ENCODE data around the gene TMEFF2. TPM values are rescaled to one million over a fixed set of nuclear protein-coding genes. Genes with fewer than 3 reads are reported as not detected.

TMEFF2 gene
- total and polyA plus RNA-seq, 2 of the 8 experiments (the other 6 are each of a cell fraction or from before 2014, with no cell fraction given), result 0.91 to 3.7 TPM

GRCh38 chr2:192082121-192082520 lies 112.6 kb downstream of the TMEFF2 start:
- no peaks in the 10 kb centered on the region for H3K79me2 ChIP-seq (ENCODE audit: control insufficient read depth in 1 of 2, insufficient read depth in 2 of 2, low read length in 2 of 2)
- H3K18ac ChIP-seq (ENCODE audit: extremely low read depth, low read length), result no peak overlapping the region
- no peak overlapping the region for H3K23ac ChIP-seq (ENCODE audit: insufficient read length)
- no peak overlapping the region for H3K56ac ChIP-seq (replicated peaks; ENCODE audit: insufficient read length, low read depth, low read length)
- no peak overlapping the region for H2BK12ac ChIP-seq (ENCODE audit: low read depth, low read length)
- H3K79me1 ChIP-seq (ENCODE audit: low read depth, low read length), result no peaks in the 10 kb centered on the region
- WGBS, 2 experiments (ENCODE audit: extremely low coverage in 1 of 2, insufficient coverage in 1 of 2, insufficient read length in 1 of 2, insufficient replicate concordance in 2 of 2, low coverage in 1 of 2, low lambda C conversion rate in 2 of 2, missing lambda C conversion rate in 1 of 2), result 91% methylated on average over 5 of the region's 5 CpGs; no CpG with 5 or more reads in 1 of the 2 experiments
- H3K4ac ChIP-seq (replicated peaks; ENCODE audit: insufficient read length, low read depth, low read length), result no peak overlapping the region
- H3K4me1 ChIP-seq (replicated peaks in 1 of 4; ENCODE audit: control insufficient read depth in 3 of 4, insufficient read depth in 4 of 4, low read length in 3 of 4), result peaks cover 0 to 3% (median 2%) of the 10 kb centered on the region in 4 experiments; a peak in 2 of 7 replicates
- H2BK20ac ChIP-seq (ENCODE audit: low read length), result no peak overlapping the region
- no peak overlapping the region for H2BK120ac ChIP-seq (replicated peaks; ENCODE audit: low read depth, low read length)
- CTCF ChIA-PET (ENCODE audit: partially characterized antibody), result no interaction called here
- DNase-seq (ENCODE audit: low read depth in 1 of 2, low spot score in 2 of 2) (no peak), FAIRE-seq (no peak)
- no peak overlapping the region for H3K27ac ChIP-seq (ENCODE audit: low read depth, low read length)
- H2BK5ac ChIP-seq (ENCODE audit: low read depth, low read length), result no peak overlapping the region
- H4K8ac ChIP-seq (ENCODE audit: extremely low read depth, insufficient read depth, low read length), result no peak overlapping the region
- no peaks in the 10 kb centered on the region for H3K9me3 ChIP-seq (ENCODE audit: insufficient read depth in 2 of 2, low read depth in 1 of 2, low read length in 1 of 2)
- POLR2A ChIA-PET (ENCODE audit: partially characterized antibody), result no interaction called here
- no peak overlapping the region for H2BK15ac ChIP-seq (ENCODE audit: low read length)
- no peak overlapping the region for H3K4me3 ChIP-seq (ENCODE audit: extremely low read depth in 1 of 4, insufficient read depth in 2 of 4, low read depth in 3 of 4, low read length in 4 of 4)
- H3K9ac ChIP-seq (replicated peaks in 1 of 4; ENCODE audit: extremely low read depth in 1 of 4, low read depth in 3 of 4, low read length in 3 of 4), result no peak overlapping the region
- no peak overlapping the region for H2AFZ ChIP-seq (ENCODE audit: low read length)
- no peaks in the 10 kb centered on the region for H3K36me3 ChIP-seq (ENCODE audit: control insufficient read depth in 2 of 4, insufficient read depth in 4 of 4, low read length in 3 of 4)
- no peak overlapping the region for H4K5ac ChIP-seq (ENCODE audit: insufficient read length, low read depth, low read length)
- H3K14ac ChIP-seq (ENCODE audit: insufficient read length), result no peak overlapping the region
- H3K4me2 ChIP-seq (ENCODE audit: insufficient read depth in 1 of 2, low read depth in 2 of 2, low read length in 2 of 2), result no peak overlapping the region
- TF ChIP-seq NRF1 (IDR thresholded peaks at IDR 0.05; ENCODE audit: low read depth, low read length) (no peak), E2F6 (IDR thresholded peaks at IDR 0.05) (peak; percentile 68; the same call in 1 of the 2 replicates)
- no peaks in the 10 kb centered on the region for H3K27me3 ChIP-seq (replicated peaks in 1 of 4; ENCODE audit: control insufficient read depth in 3 of 4, extremely low read depth in 1 of 4, insufficient read depth in 3 of 4, low read length in 3 of 4)
- H2AK5ac ChIP-seq (ENCODE audit: low read depth, low read length), result no peak overlapping the region
- no peak overlapping the region for H4K91ac ChIP-seq (replicated peaks; ENCODE audit: insufficient read length, low read length)
- H4K20me1 ChIP-seq (replicated peaks in 1 of 2; ENCODE audit: control insufficient read depth in 1 of 2, insufficient read depth in 2 of 2, low read length in 2 of 2), result no peaks in the 10 kb centered on the region
- no peaks in the 10 kb centered on the region for H3K23me2 ChIP-seq (ENCODE audit: low read depth, low read length)

All from H1 (cell line).